HG03439 (cell line): Measurements from ENCODE around the gene SLC6A2.
"Not testable (repeated sequence)": the region's sequence is repeated elsewhere in the genome, so short reads cannot be mapped to it uniquely, and the experiment has no call there.

Source experiments
- ATAC-seq: cut with Tn5 transposase; IDR thresholded peaks from one replicate; pipeline ENCODE4 v1.9.1; 2021; ENCODE audit warnings: mild to moderate bottlenecking, moderate library complexity; ENCODE audit not compliant: unreplicated experiment

Gene SLC6A2

DNA sequence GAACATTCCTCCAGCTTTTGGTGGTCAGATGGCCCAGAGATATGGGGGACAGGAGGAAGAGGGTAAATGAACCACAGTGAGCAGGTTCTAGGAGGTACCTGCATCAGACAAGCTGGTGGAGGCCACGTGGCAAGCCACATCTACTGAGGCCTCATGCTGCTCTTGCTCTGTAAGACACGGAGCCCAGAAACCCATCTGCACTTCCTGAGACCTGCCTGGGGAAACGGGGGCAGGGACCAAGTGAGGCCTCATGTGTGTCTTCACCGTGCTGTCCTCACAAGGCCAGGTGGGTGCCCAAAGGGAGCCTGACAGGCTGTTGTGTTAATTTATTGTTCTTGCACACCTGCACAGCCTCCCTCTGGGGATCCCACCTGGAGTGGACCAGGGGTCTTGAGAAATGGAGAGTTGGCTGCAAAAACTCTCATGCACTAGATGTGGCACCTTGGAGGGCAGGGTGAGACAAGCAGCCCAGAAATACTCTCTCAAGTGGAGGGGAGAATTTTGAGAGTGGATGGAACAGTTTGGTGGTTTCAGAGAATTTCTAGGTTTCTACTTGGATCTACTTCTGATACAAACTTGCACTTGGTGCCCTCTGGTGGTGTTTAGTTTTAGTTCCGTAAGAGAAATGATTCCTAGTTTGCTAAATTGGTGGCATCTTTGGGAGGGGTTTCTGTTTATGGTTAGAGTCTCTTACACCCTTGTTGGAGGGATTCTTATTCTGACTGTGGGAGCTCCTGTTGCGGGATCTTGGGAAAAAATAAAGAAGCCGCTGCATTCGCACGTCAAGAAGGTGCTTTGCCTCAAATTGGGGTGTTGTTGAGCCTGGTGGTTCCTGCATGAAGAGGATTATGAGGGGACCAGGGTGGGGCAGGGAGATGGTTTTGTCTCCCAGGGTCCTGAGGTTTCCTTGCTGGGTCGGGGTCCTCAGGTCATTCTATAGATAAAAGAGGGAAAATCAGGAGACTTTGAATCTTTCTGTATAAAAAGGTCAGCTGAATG lies 47.5 kb downstream of the SLC6A2 start:
- ATAC-seq = no peak

GRCh38 chr16:55706739-55707384 lies 51.1 kb downstream of the SLC6A2 start:
- ATAC-seq = no peak

GRCh38 chr16:55709801-55710200 lies 54.0 kb downstream of the SLC6A2 start:
- no peak for ATAC-seq

DNA sequence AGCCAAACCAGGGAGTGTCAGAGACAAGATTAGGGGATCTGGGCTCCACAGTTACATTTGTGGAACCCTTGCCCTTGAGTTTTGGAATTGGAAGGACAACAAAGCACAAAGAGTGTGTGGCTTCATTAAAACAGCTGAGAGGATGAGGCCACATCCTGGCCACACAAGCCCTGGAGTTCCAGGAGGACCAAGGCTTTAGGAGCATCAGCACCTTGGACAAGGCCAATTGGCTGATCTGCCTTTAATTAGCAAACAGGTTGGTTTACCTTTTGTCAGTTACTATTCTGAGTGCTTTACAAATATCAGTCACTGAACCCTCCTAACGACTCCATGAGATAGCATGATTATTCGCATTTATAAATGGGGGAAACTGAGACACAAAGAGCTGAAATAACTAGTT lies 54.7 kb downstream of the SLC6A2 start:
- ATAC-seq = no peak

DNA sequence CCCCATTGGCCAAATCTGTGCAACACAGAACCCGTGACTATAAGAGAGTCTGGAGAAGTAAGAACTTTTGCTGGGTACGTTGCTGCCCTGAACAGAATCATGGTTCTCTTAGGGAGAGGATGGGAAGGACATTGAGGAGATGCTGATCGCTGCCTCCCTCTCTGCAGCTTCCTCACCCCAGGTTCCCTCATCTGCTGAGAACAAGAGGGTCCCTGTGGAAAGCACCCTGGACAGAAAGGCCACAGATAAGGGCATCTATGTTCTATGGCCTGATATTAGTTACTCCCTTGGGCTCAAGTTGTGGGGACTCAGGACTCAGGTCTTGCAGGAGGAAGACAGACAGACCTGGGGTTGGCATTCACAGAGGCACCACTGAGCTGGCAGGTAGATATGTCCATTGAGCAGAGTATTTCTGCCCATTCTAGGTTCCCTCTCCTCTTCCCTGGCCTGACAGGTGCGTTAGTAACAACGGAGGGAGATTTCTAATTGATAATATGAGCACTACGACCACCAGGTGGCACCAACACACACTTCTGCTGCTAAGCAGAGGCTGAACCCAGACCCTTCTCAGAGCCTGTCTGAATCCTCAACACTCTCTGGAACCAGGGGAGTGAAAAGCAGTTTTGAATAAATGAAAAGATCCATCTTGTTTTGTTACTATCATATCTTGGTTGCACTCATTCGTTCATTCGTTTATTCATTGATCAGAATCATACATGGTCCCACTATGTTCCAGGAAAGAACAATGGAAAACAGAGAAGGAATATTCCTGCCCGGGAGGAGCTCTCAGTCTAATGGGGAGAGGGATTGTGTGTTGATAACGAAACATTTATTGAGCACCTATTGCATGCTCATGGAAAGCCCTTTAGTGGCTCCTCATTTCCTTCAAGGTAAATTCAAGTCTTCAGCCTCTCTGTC lies 56.4 kb downstream of the SLC6A2 start:
- peak; percentile 64 for ATAC-seq

GRCh38 chr16:55713103-55713502 lies 57.3 kb downstream of the SLC6A2 start:
- ATAC-seq = no peak

- no peak for ATAC-seq
Measured at GRCh38 chr16:55717326-55717725, 61.5 kb downstream of the SLC6A2 start.

DNA sequence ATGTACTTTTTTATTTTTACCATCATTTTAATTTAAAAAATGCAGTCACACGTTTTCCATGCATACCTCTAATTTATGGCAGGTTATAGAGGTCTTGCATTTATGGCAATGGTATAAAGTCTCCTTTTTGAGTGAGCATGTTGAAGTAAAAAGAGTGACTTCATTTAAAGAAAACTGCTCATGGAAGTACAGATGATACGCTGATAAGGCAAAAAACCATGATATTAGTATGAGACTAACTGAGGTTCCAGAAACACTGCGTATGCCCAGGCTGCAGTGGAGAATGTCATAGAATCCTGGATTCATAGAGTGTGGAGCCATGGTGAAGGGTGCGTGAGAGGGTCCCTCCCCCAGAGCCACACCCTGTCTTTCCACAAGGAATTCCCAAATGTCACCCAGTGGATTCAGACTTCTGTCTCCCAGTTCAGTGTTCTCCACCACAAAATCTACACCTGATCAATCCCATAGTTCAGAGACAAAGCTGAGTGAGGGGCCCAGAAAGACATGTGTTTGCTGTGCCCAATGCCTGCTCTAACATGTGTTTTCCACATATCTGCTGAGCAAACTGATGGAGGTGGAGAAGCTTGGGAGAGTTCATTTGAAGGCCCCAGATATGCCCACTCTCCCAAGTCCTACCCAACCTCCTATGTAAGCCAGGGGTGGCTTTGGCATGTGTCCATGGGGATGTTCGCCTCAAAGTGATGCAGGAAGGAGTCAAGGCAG lies 69.4 kb downstream of the SLC6A2 start:
- ATAC-seq = no peak

GRCh38 chr16:55728797-55729196 lies 73.0 kb downstream of the SLC6A2 start:
- no peak for ATAC-seq

GRCh38 chr16:55730115-55730514 lies 74.3 kb downstream of the SLC6A2 start:
- no peak for ATAC-seq

- ATAC-seq = no peak
Measured at GRCh38 chr16:55732496-55732895, 76.7 kb downstream of the SLC6A2 start.

DNA sequence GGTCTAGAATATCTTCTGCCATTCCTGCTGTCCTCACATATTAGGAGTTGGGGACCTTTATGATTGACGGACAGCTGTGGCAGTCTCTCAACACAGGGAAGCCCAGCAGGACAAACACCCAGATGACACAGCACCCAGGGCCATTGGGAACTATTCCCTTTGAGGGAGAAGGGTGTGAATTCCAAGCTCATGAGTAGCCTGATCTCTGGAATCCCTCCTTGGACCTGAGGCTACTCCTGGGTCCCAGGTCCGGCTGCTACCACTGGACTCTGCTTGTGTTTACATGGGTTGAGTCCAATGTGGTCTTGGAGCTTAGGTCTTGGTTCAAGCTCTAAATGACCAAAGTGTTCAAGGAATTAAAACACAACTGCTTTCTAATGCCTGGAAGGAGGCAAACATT lies 78.9 kb downstream of the SLC6A2 start:
- ATAC-seq = no peak

DNA sequence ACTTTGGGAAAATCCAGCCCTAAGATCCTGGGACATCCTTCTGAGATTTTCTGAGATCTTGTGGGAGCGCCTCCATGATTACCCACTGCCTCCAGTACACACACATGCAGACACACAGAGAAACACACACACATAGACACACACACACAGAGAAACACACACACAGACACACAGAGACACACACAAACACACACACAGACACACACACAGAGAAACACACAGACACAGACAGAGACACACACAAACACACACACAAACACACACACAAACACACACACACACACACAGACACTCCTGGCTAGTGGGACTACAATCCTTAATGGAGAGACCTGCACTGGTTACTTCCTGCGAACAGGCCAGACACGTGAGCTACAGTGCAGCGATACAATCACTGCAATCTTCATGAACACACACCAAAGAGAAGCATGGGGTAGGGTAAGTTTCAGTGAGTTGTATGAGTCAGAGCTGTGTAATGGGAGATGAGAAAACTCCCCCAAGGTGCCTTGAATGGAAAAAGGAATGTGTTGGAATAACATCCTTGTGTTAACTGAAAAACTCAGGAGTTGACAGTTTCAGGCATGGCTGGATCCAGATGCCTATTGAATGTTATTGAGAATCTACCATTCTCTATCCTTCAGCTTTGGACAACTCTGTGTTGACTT lies 79.5 kb downstream of the SLC6A2 start:
- no peak for ATAC-seq

- no peak for ATAC-seq
Measured at GRCh38 chr16:55736671-55737070, 80.9 kb downstream of the SLC6A2 start.

GRCh38 chr16:55737318-55737717 lies 81.5 kb downstream of the SLC6A2 start:
- ATAC-seq = no peak

- no peak for ATAC-seq
Measured at GRCh38 chr16:55737966-55738365, 82.2 kb downstream of the SLC6A2 start.

GRCh38 chr16:55746081-55746480 lies 90.3 kb downstream of the SLC6A2 start:
- ATAC-seq = no peak

DNA sequence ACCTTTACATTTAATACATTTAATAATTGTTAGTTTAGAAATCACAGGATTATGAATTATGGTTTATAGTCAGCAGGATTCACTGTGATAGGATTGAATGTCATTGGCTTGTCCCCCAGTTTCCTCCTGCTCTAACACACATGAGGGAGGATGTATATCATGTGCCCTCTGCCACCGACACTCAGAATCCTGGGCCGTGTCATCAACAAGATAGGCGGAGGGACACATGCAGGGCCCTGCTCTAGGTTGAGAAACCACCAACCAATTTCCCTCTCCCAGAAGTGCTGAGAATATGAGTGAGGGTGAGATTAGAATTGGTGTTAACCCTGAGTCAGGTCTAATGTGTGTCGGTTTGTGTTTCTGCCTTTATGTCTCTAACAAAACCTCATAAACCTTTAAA lies 92.0 kb downstream of the SLC6A2 start:
- ATAC-seq = no peak

DNA sequence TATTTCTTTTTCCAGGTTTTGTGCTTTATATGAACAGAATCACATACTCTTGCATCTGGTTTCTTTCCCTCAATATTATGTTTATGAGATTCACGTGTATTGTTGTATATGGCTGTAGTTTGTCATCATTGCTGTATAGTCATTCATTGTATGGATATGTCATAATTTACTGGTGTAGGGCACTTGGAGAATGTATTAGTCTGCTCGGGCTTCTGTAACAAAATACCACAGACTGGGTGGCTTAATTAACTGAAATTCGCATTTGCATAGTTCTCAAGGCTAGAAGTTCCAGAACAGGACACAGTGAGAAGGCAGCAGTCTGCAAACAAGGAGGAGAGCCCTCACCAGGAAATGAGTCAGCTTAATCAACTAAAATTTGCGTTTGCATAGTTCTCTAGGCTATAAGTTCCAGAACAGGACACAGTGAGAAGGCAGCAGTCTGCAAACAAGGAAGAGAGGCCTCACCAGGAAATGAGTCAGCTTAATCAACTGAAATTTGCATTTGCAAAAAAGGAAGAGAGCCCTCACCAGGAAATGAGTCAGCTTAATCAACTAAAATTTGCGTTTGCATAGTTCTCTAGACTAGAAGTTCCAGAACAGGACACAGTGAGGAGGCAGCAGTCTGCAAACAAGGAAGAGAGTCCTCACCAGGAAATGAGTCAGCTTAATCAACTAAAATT lies 96.8 kb downstream of the SLC6A2 start:
- not testable (repeated sequence) for ATAC-seq
